ENCODE data around the gene DNAJC21.
"Not testable (repeated sequence)": the region's sequence is repeated elsewhere in the genome, so short reads cannot be mapped to it uniquely, and the experiment has no call there.

The DNAJC21 gene

GRCh38 chr5:34923256-34923655 is 6.1 kb upstream of the DNAJC21 start:
- Histone ChIP-seq H3K27ac (ENCODE audit: low read depth, low read length) (peak overlapping the region; percentile 77), H3K4me1 (ENCODE audit: control insufficient read depth, insufficient read depth, low read length, unreplicated experiment) (peaks cover 25% of the 10 kb centered on the region), H3K79me2 (ENCODE audit: control insufficient read depth, insufficient read depth, low read length, unreplicated experiment) (peaks cover 30% of the 10 kb centered on the region), H3K36me3 (ENCODE audit: insufficient read depth, low read length) (peaks cover 56% of the 10 kb centered on the region)
- H2AFZ ChIP-seq (ENCODE audit: low read length, unreplicated experiment); H3K4me3 ChIP-seq (ENCODE audit: low read depth, low read length); H3K27me3 ChIP-seq (ENCODE audit: insufficient read depth, low read length): not testable (repeated sequence)

GRCh38 chr5:34923694-34924461 is 5.5 kb upstream of the DNAJC21 start:
- H3K36me3 ChIP-seq (ENCODE audit: insufficient read depth, low read length), result peaks cover 56% of the 10 kb centered on the region
- H3K27ac ChIP-seq (ENCODE audit: low read depth, low read length), result peak overlapping the region; percentile 77
- H3K79me2 ChIP-seq (ENCODE audit: control insufficient read depth, insufficient read depth, low read length, unreplicated experiment), result peaks cover 24% of the 10 kb centered on the region
- H3K4me3 ChIP-seq (ENCODE audit: low read depth, low read length), result peak overlapping the region; percentile 31; the same call in 1 of the 2 replicates
- H2AFZ ChIP-seq (ENCODE audit: low read length, unreplicated experiment), result no peak overlapping the region
- no peaks in the 10 kb centered on the region for H3K27me3 ChIP-seq (ENCODE audit: insufficient read depth, low read length)
- peaks cover 25% of the 10 kb centered on the region for H3K4me1 ChIP-seq (ENCODE audit: control insufficient read depth, insufficient read depth, low read length, unreplicated experiment)

GRCh38 chr5:34924462-34924765 is 4.9 kb upstream of the DNAJC21 start:
- Histone ChIP-seq H2AFZ (ENCODE audit: low read length, unreplicated experiment) (no peak overlapping the region), H3K79me2 (ENCODE audit: control insufficient read depth, insufficient read depth, low read length, unreplicated experiment) (peaks cover 21% of the 10 kb centered on the region), H3K4me3 (ENCODE audit: low read depth, low read length) (peak overlapping the region; percentile 31; the same call in 1 of the 2 replicates), H3K27ac (ENCODE audit: low read depth, low read length) (peak overlapping the region; percentile 77), H3K4me1 (ENCODE audit: control insufficient read depth, insufficient read depth, low read length, unreplicated experiment) (peaks cover 25% of the 10 kb centered on the region), H3K27me3 (ENCODE audit: insufficient read depth, low read length) (no peaks in the 10 kb centered on the region), H3K36me3 (ENCODE audit: insufficient read depth, low read length) (peaks cover 55% of the 10 kb centered on the region)

- Histone ChIP-seq H3K79me2 (ENCODE audit: control insufficient read depth, insufficient read depth, low read length, unreplicated experiment) (peaks cover 25% of the 10 kb centered on the region), H3K27me3 (ENCODE audit: insufficient read depth, low read length) (no peaks in the 10 kb centered on the region), H2AFZ (ENCODE audit: low read length, unreplicated experiment) (no peak overlapping the region), H3K36me3 (ENCODE audit: insufficient read depth, low read length) (peaks cover 39% of the 10 kb centered on the region), H3K27ac (ENCODE audit: low read depth, low read length) (no peak overlapping the region), H3K4me3 (ENCODE audit: low read depth, low read length) (no peak overlapping the region), H3K4me1 (ENCODE audit: control insufficient read depth, insufficient read depth, low read length, unreplicated experiment) (peaks cover 26% of the 10 kb centered on the region)
Measured at GRCh38 chr5:34926318-34926888, 3.0 kb upstream of the DNAJC21 start.

GRCh38 chr5:34927785-34928184 is 1.6 kb upstream of the DNAJC21 start:
- Histone ChIP-seq H3K4me3 (ENCODE audit: low read depth, low read length) (no peak overlapping the region), H3K4me1 (ENCODE audit: control insufficient read depth, insufficient read depth, low read length, unreplicated experiment) (peaks cover 25% of the 10 kb centered on the region), H3K27me3 (ENCODE audit: insufficient read depth, low read length) (no peaks in the 10 kb centered on the region), H3K36me3 (ENCODE audit: insufficient read depth, low read length) (peaks cover 30% of the 10 kb centered on the region), H3K27ac (ENCODE audit: low read depth, low read length) (no peak overlapping the region), H2AFZ (ENCODE audit: low read length, unreplicated experiment) (no peak overlapping the region), H3K79me2 (ENCODE audit: control insufficient read depth, insufficient read depth, low read length, unreplicated experiment) (peaks cover 36% of the 10 kb centered on the region)

- Histone ChIP-seq H3K79me2 (ENCODE audit: control insufficient read depth, insufficient read depth, low read length, unreplicated experiment) (peaks cover 38% of the 10 kb centered on the region), H3K4me3 (ENCODE audit: low read depth, low read length) (peak overlapping the region; percentile 72; the same call in 1 of the 2 replicates), H3K36me3 (ENCODE audit: insufficient read depth, low read length) (peaks cover 27% of the 10 kb centered on the region), H3K4me1 (ENCODE audit: control insufficient read depth, insufficient read depth, low read length, unreplicated experiment) (peaks cover 20% of the 10 kb centered on the region), H3K27ac (ENCODE audit: low read depth, low read length) (no peak overlapping the region), H2AFZ (ENCODE audit: low read length, unreplicated experiment) (no peak overlapping the region), H3K27me3 (ENCODE audit: insufficient read depth, low read length) (no peaks in the 10 kb centered on the region)
Measured at GRCh38 chr5:34928267-34928666, 1.1 kb upstream of the DNAJC21 start.

- Histone ChIP-seq H3K4me1 (ENCODE audit: control insufficient read depth, insufficient read depth, low read length, unreplicated experiment) (peaks cover 5% of the 10 kb centered on the region), H3K27me3 (ENCODE audit: insufficient read depth, low read length) (no peaks in the 10 kb centered on the region), H3K36me3 (ENCODE audit: insufficient read depth, low read length) (peaks cover 18% of the 10 kb centered on the region), H2AFZ (ENCODE audit: low read length, unreplicated experiment) (peak overlapping the region; percentile 67), H3K27ac (ENCODE audit: low read depth, low read length) (peak overlapping the region; percentile 51), H3K4me3 (ENCODE audit: low read depth, low read length) (peak overlapping the region; percentile 84), H3K79me2 (ENCODE audit: control insufficient read depth, insufficient read depth, low read length, unreplicated experiment) (peaks cover 41% of the 10 kb centered on the region)
Measured at GRCh38 chr5:34929720-34930461, 532 bp downstream of the DNAJC21 start.

GRCh38 chr5:34930462-34930844 is 1.1 kb downstream of the DNAJC21 start:
- peak overlapping the region; percentile 51 for H3K27ac ChIP-seq (ENCODE audit: low read depth, low read length)
- no peaks in the 10 kb centered on the region for H3K27me3 ChIP-seq (ENCODE audit: insufficient read depth, low read length)
- H3K4me1 ChIP-seq (ENCODE audit: control insufficient read depth, insufficient read depth, low read length, unreplicated experiment), result peaks cover 5% of the 10 kb centered on the region
- peak overlapping the region; percentile 84 for H3K4me3 ChIP-seq (ENCODE audit: low read depth, low read length)
- peaks cover 44% of the 10 kb centered on the region for H3K79me2 ChIP-seq (ENCODE audit: control insufficient read depth, insufficient read depth, low read length, unreplicated experiment)
- H3K36me3 ChIP-seq (ENCODE audit: insufficient read depth, low read length), result peaks cover 14% of the 10 kb centered on the region
- H2AFZ ChIP-seq (ENCODE audit: low read length, unreplicated experiment), result peak overlapping the region; percentile 67

- Histone ChIP-seq H3K27ac (ENCODE audit: low read depth, low read length) (peak overlapping the region; percentile 51), H3K4me3 (ENCODE audit: low read depth, low read length) (peak overlapping the region; percentile 84), H3K4me1 (ENCODE audit: control insufficient read depth, insufficient read depth, low read length, unreplicated experiment) (peaks cover 5% of the 10 kb centered on the region), H3K27me3 (ENCODE audit: insufficient read depth, low read length) (no peaks in the 10 kb centered on the region), H2AFZ (ENCODE audit: low read length, unreplicated experiment) (peak overlapping the region; percentile 67), H3K36me3 (ENCODE audit: insufficient read depth, low read length) (peaks cover 15% of the 10 kb centered on the region; the same call in 1 of the 2 replicates), H3K79me2 (ENCODE audit: control insufficient read depth, insufficient read depth, low read length, unreplicated experiment) (peaks cover 44% of the 10 kb centered on the region)
Measured at GRCh38 chr5:34930870-34931269, 1.5 kb downstream of the DNAJC21 start.

GRCh38 chr5:34932947-34933346 is 3.6 kb downstream of the DNAJC21 start:
- Histone ChIP-seq H3K4me1 (ENCODE audit: control insufficient read depth, insufficient read depth, low read length, unreplicated experiment) (peaks cover 5% of the 10 kb centered on the region), H3K27me3 (ENCODE audit: insufficient read depth, low read length) (no peaks in the 10 kb centered on the region), H3K36me3 (ENCODE audit: insufficient read depth, low read length) (peaks cover 11% of the 10 kb centered on the region; the same call in 1 of the 2 replicates), H2AFZ (ENCODE audit: low read length, unreplicated experiment) (no peak overlapping the region), H3K79me2 (ENCODE audit: control insufficient read depth, insufficient read depth, low read length, unreplicated experiment) (peaks cover 44% of the 10 kb centered on the region), H3K27ac (ENCODE audit: low read depth, low read length) (no peak overlapping the region), H3K4me3 (ENCODE audit: low read depth, low read length) (no peak overlapping the region)

Measured in ACC112 (cell line).